HUES6 (cell line): ENCODE results near the gene PTGER4.
"Not testable (repeated sequence)": the region's sequence is repeated elsewhere in the genome, so short reads cannot be mapped to it uniquely, and the experiment has no call there.

Experiments
- H3K27ac ChIP-seq: 2 replicates; pipeline ENCODE4 v1.7.0; 2013; ENCODE audit warnings: low read depth, mild to moderate bottlenecking, low read length, inconsistent platforms
- H3K27me3 ChIP-seq: 2 replicates; pipeline ENCODE4 v1.6.1; 2013; ENCODE audit warnings: low read length; ENCODE audit not compliant: control insufficient read depth, insufficient read depth
- H3K36me3 ChIP-seq: 2 replicates; pipeline ENCODE4 v1.6.1; 2013; ENCODE audit warnings: low read length; ENCODE audit not compliant: control insufficient read depth, insufficient read depth
- H3K4me1 ChIP-seq: 2 replicates; pipeline ENCODE4 v1.6.1; 2013; ENCODE audit warnings: low read length; ENCODE audit not compliant: control insufficient read depth, insufficient read depth
- H3K4me3 ChIP-seq: 2 replicates; pipeline ENCODE4 v1.5.1; 2013; ENCODE audit warnings: low read depth, low read length
- H3K9ac ChIP-seq: one replicate; pipeline ENCODE4 v1.6.1; 2013; ENCODE audit warnings: mild to moderate bottlenecking, low read length
- H3K9me3 ChIP-seq: 2 replicates; pipeline ENCODE4 v1.6.1; 2013; ENCODE audit warnings: low read depth, low read length; ENCODE audit not compliant: control insufficient read depth, insufficient read depth

PTGER4 gene

GRCh38 chr5:40653221-40654022, 26.3 kb upstream of the PTGER4 start:
- no peaks in the 10 kb centered on the region for H3K36me3 ChIP-seq
- no peaks in the 10 kb centered on the region for H3K9me3 ChIP-seq
- H3K27me3 ChIP-seq: no peaks in the 10 kb centered on the region
- H3K27ac ChIP-seq: no peak overlapping the region
- no peaks in the 10 kb centered on the region for H3K4me1 ChIP-seq
- no peak overlapping the region for H3K4me3 ChIP-seq
- no peak overlapping the region for H3K9ac ChIP-seq

GRCh38 chr5:40654377-40654991, 25.2 kb upstream of the PTGER4 start:
- Histone ChIP-seq H3K9me3 (no peaks in the 10 kb centered on the region), H3K9ac (no peak overlapping the region), H3K4me1 (no peaks in the 10 kb centered on the region), H3K27ac (no peak overlapping the region), H3K4me3 (no peak overlapping the region), H3K27me3 (no peaks in the 10 kb centered on the region), H3K36me3 (no peaks in the 10 kb centered on the region)

- Histone ChIP-seq H3K27me3 (no peaks in the 10 kb centered on the region), H3K4me1 (no peaks in the 10 kb centered on the region), H3K9ac (no peak overlapping the region), H3K27ac (no peak overlapping the region), H3K9me3 (no peaks in the 10 kb centered on the region), H3K36me3 (no peaks in the 10 kb centered on the region), H3K4me3 (no peak overlapping the region)
Measured at GRCh38 chr5:40655138-40655537, 24.6 kb upstream of the PTGER4 start.

GRCh38 chr5:40656091-40656490, 23.6 kb upstream of the PTGER4 start:
- not testable (repeated sequence) for H3K4me3 ChIP-seq, H3K9me3 ChIP-seq, H3K27ac ChIP-seq, H3K36me3 ChIP-seq, H3K27me3 ChIP-seq, H3K9ac ChIP-seq, H3K4me1 ChIP-seq

- no peaks in the 10 kb centered on the region for H3K36me3 ChIP-seq
- H3K4me3 ChIP-seq: no peak overlapping the region
- no peaks in the 10 kb centered on the region for H3K27me3 ChIP-seq
- H3K9ac ChIP-seq: no peak overlapping the region
- no peaks in the 10 kb centered on the region for H3K4me1 ChIP-seq
- H3K27ac ChIP-seq: no peak overlapping the region
- no peaks in the 10 kb centered on the region for H3K9me3 ChIP-seq
Measured at GRCh38 chr5:40656766-40657165, 22.9 kb upstream of the PTGER4 start.

GRCh38 chr5:40660751-40661150, 19.0 kb upstream of the PTGER4 start:
- Histone ChIP-seq H3K27me3 (no peaks in the 10 kb centered on the region), H3K4me1 (no peaks in the 10 kb centered on the region), H3K36me3 (no peaks in the 10 kb centered on the region), H3K27ac (no peak overlapping the region), H3K9ac (no peak overlapping the region), H3K9me3 (no peaks in the 10 kb centered on the region), H3K4me3 (no peak overlapping the region)

- Histone ChIP-seq H3K4me3 (no peak overlapping the region), H3K4me1 (no peaks in the 10 kb centered on the region), H3K9me3 (no peaks in the 10 kb centered on the region), H3K9ac (no peak overlapping the region), H3K36me3 (no peaks in the 10 kb centered on the region), H3K27me3 (no peaks in the 10 kb centered on the region), H3K27ac (no peak overlapping the region)
Measured at GRCh38 chr5:40665635-40666298, 13.9 kb upstream of the PTGER4 start.

- no peak overlapping the region for H3K4me3 ChIP-seq
- no peaks in the 10 kb centered on the region for H3K36me3 ChIP-seq
- no peaks in the 10 kb centered on the region for H3K4me1 ChIP-seq
- H3K9me3 ChIP-seq: no peaks in the 10 kb centered on the region
- no peak overlapping the region for H3K27ac ChIP-seq
- H3K27me3 ChIP-seq: no peaks in the 10 kb centered on the region
- no peak overlapping the region for H3K9ac ChIP-seq
Measured at GRCh38 chr5:40666657-40667056, 13.1 kb upstream of the PTGER4 start.

GRCh38 chr5:40667161-40667663, 12.5 kb upstream of the PTGER4 start:
- Histone ChIP-seq H3K36me3 (no peaks in the 10 kb centered on the region), H3K9me3 (no peaks in the 10 kb centered on the region), H3K4me1 (no peaks in the 10 kb centered on the region), H3K27ac (no peak overlapping the region), H3K4me3 (no peak overlapping the region), H3K27me3 (no peaks in the 10 kb centered on the region), H3K9ac (no peak overlapping the region)

- Histone ChIP-seq H3K9me3 (no peaks in the 10 kb centered on the region), H3K4me3 (no peak overlapping the region), H3K36me3 (no peaks in the 10 kb centered on the region), H3K4me1 (no peaks in the 10 kb centered on the region), H3K27me3 (no peaks in the 10 kb centered on the region), H3K9ac (no peak overlapping the region), H3K27ac (no peak overlapping the region)
Measured at GRCh38 chr5:40669606-40670390, 9.9 kb upstream of the PTGER4 start.
